ENCODE results near the gene LRTM2.

GRCh38 chr12:1844661-1845409 is 24.5 kb downstream of the LRTM2 start:
- TF ChIP-seq EZH2 (IDR thresholded peaks at IDR 0.05; ENCODE audit: insufficient read depth, poor library complexity, severe bottlenecking) (no peak), EZH2phosphoT487 (IDR thresholded peaks at IDR 0.05; ENCODE audit: insufficient read depth, low read depth) (no peak)
